ENCODE measurements around the gene ADAMTS4.

Gene ADAMTS4

DNA sequence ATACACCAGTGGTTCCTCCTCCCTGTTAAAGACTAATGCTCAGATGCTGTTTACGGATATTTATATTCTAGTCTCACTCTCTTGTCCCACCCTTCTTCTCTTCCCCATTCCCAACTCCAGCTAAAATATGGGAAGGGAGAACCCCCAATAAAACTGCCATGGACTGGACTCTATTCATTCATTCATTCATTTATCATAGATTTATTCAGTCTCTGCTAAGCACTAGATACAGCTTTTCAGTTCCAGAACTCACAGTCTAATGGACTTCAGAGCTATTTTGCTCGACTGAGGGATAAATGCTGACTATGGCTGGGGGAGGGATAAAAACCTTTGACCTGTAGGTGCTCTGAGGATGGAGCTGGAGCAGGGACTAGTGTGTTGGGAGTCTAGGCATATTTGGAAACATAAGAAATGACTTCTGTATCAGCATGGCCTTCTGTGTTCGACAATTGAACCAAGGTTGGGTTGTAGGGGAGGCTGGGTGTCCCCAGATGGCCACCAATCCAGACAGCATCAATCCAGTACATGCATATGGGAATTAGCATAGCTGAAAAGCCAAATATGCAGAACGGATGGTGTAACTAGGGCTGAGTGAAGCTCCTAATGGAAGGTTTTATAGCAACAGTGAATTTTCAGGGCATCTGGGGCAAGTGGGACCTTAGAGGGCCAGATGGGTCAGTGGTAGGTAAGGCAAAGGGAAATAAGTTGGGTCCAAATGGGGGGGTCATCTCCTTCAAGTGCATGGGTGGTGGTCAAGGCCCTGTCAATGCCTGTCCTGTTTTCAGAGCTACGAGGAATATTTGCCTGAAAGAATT is 20.4 kb upstream of the ADAMTS4 start:
- no peak for DNase-seq (ENCODE audit: low spot score)

DNA sequence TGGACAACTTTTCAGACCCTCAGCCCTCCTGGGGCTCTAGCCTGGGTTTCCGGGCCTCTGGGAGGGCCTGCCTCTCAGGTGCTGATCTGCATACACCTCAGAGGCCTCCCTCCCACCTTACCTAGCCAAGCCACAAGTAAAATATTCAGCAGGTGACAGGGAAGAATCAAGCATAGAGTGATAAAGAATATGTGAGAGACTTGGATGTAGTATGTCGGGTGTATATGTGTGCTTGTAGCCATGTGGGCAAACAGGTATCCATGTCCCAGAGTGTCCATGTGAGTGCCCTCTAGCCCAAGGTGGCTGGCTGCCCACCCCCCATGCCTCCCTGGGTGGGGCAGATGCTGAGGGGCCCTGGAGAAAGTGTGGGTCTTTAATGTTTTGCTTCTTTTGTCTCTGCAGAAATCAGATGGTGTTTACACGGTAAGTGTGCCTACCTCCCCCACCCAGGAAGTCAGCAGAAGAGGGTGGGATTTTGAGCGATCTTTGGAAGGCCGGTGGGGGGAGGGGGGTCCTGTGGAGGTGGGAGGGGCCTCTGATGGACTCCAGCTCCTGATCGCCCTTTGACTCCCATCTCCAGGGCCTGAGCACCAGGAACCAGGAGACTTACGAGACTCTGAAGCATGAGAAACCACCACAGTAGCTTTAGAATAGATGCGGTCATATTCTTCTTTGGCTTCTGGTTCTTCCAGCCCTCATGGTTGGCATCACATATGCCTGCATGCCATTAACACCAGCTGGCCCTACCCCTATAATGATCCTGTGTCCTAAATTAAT is 19.6 kb upstream of the ADAMTS4 start:
- no peak for DNase-seq (ENCODE audit: low spot score)

DNA sequence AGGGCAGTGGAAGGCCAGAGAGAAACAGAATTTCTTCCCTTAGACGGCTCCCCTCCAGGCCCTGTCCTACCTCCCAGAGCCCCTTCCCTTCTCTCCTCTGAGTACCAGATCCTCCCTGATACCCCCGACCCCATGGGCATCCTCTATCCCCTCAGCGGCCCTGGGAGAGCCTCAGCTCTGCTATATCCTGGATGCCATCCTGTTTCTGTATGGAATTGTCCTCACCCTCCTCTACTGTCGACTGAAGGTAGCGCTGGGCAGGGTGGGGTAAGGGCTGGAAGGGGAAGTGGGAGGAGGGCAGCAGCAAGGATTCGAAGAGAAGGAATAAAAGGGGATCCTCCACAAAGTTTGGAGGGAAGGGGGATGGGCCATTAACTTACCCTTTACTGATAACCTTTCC is 19.0 kb upstream of the ADAMTS4 start:
- DNase-seq (ENCODE audit: low spot score): no peak

DNA sequence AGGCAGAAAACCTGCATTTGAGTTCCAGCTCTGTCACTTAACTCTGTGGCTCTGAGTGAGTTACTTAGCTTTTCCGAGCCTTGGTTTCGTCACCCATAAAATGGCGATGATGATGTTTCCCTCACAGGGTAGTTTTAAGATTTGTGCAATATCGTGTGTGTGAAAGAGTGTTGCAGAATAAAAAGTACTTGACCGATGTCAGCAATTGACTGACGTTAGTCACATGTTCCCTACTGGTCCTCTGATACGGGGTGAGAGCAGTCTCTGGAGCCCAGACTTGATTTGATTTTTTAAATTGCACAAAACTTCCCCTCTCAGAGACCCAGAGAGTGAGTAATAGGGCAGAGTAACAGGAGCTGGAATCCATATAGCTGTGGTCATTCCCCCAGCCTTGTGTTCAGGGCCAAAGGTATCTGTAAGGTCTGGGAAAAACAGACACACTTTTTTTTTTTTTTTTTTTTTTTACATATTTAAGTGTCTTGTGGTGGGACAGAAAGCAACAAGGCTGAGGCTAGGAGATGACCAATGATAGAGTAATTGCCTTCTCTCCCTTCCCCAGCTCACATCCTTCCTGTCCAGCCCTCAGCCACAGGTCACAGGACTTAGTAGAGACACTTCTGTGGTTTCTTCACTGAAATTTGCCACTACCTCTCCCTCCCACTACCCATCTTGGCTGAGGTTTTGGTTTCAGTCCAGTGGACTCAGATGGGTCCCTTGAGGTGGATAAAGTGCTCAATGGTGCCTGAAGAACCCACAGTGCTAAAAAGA is 18.3 kb upstream of the ADAMTS4 start:
- DNase-seq (ENCODE audit: low spot score): no peak

DNA sequence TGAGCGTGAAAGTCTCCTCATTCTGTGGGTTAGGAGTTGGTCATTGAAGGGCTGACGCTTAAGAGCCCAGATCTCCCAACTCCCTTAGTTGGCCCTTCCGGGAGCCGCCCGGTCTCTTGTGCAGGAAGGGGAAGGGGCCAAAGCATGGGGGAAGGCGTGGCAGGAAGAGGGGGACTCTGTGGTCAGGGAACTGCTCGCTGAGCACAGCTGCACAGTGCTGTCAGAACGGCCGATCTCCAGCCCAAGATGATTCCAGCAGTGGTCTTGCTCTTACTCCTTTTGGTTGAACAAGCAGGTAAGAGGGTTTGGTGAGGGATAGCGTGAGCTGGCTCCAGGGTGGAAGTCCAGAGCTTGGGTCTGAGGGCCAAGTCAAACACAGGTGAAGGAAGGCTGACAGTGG is 16.2 kb upstream of the ADAMTS4 start, which contains the start of gene FCER1G:
Gene FCER1G (plus strand): TSS at position 220 of the 400 bp plus-strand sequence. CDS start 27 bp downstream, at position 247.
- DNase-seq (ENCODE audit: low spot score): no peak

DNA sequence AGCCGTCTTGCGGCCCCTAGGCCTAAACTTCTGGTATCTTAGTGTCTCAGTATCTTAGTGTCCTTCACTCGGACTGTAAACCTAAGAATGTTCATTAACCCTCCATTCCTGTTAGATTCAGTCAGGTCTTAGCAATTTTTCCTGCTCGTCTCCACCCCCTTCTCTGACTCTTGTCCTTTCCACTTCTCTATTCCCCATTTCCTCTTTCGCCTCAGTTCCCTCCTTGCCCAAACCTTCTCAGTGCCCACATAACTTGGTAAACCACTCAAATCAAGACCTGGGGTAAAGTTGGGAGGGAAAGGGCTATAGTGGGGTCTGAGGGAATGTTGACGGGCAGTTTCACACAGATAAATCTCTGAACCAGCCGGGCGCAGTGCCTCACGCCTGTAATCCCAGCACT is 15.5 kb upstream of the ADAMTS4 start:
- no peak for DNase-seq (ENCODE audit: low spot score)

DNA sequence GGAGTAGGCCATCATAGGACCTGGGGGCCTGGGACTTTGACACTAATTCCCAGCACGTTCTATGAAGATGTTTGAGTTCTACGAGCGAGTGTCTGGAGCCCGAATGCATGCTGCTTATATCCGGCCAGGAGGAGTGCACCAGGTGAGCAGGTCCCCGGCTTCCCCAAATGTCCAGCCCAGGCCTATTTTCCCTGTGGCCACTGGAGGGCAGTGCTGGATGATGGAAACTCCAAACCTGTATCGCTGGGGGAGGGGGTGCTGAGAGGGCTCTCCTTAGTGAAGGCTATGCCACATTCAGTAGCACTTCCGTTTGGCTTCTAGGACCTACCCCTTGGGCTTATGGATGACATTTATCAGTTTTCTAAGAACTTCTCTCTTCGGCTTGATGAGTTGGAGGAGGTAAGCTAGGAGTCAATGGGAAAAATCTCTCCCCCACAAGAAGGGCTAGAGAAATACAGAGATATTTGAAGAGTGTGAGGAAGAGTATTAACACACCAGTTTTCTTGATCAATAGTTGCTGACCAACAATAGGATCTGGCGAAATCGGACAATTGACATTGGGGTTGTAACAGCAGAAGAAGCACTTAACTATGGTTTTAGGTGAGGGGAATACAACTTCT is 11.0 kb upstream of the ADAMTS4 start:
- DNase-seq (ENCODE audit: low spot score): peak; percentile 67

DNA sequence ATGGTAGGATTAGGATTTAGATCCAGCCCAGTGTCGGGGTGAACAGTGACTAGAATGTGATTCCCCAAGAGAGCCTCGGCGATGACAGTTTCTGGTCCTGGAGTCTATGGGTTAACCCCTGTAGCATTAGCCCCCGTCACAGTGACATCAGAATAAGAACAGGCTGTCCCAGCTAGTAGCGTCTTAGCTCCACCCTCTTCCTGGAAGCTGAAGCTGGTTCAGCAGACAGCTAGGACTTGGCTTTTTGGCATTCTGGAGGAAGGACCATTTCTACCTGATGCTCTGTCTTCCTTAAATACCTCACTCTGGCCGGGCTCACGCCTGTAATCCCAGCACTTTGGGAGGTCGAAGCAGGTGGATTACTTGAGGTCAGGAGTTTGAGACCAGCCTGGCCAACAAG is 8.3 kb upstream of the ADAMTS4 start:
- DNase-seq (ENCODE audit: low spot score): no peak

DNA sequence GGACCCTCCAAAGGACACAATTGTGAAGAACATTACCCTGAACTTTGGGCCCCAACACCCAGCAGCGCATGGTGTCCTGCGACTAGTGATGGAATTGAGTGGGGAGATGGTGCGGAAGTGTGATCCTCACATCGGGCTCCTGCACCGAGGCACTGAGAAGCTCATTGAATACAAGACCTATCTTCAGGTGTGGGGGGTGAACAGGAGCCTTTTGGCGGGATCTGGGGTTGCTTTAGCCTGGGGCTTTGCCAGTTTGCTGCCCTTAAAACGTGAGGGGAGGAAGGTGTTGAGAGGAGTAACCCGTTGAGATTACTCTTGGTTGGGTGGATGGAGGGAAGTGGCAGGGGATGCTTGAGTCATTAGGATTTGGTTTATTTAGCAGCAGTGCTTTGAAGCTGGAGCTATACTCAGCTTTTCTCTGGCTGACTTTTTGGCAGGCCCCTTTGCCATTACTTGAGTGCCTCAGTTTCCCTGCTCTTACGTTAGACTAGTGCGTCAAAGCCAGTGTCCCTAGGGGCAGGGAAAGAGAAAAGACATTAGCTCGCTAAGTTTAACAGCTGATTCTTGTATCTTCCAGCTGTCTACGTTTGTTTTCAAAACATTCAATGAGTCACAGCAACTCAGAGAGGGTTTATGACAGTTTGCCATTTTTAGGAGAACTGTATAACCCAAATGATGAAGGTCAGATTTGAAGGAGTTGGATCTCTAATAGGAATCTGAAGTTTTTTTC is 7.7 kb upstream of the ADAMTS4 start:
- DNase-seq (ENCODE audit: low spot score): no peak

DNA sequence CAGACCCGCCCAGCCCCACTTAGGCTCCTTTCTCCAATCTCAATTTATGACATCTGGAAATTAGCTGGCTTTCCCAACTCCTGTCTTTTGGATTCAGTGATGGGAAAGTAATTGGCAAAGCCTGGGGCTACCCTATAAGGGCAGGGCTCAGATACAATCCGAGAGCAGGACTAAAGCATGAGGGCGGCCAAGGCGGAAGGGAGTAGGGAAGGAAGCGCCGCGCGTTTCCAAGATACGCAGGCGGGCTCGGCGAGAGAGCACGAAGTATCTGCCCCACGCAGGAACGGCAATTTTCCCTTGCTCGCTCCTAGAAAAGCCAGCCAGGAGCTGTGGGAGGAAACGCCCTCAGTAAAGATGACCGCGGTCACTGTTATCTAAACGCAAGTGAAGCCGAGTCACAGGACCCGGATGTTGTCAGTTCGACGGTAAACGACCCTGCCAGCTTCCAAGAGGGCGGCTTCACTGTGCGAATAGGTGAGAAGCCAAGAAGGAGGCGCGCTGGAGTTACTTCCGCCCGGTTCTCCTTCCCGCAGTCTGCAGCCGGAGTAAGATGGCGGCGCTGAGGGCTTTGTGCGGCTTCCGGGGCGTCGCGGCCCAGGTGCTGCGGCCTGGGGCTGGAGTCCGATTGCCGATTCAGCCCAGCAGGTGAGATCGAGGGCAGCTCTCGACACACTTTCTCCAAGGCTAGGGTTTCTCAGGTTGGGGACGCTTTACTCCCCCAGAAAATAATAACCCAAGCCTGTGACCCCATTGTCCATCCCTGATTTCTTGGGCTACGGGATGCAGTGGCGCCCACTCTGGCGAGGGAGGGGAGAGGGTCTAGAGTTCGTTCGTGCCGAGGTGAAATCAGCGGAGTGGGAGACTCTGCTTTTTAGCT is 3.2 kb upstream of the ADAMTS4 start, which contains the start of gene NDUFS2:
Gene NDUFS2 (plus strand): TSS at position 532 of the 877 bp plus-strand sequence. CDS start 19 bp downstream, at position 551.
- DNase-seq (ENCODE audit: low spot score): peak; percentile 99

DNA sequence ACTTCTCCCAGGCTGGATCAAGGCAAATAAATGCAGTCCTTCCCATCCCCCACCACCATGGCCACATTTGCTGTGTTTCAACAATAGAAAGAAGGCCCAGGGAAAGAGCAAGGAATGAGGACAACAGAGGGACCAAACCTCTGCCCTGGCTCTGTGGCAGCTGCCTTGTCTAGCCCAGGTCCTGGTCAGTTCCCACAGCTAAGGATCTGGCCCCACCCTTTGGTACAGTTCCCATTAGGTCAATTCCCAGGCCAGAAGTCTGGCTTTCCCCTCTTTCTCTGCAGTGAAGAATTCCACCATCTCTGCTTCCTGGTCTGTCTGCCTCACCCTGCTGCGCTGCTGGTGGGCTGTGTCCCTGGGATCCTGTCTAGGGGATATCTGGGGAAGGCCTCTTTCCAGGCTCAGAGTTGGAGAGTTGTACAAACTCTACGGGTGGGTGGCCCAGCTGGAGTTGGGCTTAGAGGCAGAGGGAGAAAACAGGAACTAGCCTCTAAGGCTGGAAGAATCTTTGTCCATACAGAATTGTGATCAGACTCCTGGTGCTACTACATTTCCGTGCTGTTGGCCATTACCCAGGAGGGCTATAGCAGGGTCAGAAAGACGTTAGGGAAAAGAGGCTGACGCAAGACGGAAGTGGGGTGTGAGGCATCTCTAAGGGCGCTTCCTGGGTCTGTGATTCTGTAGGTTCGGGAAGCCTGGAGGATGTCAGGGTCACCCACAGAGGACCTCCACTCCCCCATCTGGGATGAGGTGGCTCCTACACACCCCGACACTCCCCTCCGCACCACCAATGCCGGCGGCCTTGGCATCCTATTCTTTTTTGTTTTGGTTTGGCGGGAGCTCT is 2.4 kb upstream of the ADAMTS4 start:
- no peak for DNase-seq (ENCODE audit: low spot score)

DNA sequence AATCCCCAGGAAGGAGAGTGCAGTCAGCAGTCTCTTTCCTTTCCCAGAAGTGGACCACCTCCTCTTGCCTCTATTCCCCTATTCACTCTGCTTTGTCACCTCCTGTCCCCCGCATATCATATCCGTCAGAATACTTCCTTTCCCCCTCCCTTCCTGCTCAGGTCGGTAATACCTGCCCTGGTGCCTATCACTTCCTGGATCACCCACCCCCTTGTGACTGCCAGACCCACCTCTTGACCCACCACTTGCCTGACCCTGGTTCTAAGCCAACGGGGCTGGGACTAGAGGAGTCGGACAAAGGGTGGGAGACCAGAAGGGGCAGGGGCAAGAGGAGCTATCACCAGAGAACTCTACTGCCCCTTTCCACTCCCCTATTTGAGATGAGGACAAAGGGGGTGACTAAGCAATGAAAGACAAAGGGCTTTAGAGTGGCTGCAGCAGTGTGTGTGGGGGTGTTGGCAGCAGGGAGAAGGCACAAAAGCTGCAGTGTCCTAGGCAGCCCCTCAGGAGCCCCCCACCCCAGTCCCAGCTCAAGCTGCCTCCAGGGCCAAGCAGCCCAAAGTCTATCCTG is 1.7 kb upstream of the ADAMTS4 start:
- no peak for DNase-seq (ENCODE audit: low spot score)

DNA sequence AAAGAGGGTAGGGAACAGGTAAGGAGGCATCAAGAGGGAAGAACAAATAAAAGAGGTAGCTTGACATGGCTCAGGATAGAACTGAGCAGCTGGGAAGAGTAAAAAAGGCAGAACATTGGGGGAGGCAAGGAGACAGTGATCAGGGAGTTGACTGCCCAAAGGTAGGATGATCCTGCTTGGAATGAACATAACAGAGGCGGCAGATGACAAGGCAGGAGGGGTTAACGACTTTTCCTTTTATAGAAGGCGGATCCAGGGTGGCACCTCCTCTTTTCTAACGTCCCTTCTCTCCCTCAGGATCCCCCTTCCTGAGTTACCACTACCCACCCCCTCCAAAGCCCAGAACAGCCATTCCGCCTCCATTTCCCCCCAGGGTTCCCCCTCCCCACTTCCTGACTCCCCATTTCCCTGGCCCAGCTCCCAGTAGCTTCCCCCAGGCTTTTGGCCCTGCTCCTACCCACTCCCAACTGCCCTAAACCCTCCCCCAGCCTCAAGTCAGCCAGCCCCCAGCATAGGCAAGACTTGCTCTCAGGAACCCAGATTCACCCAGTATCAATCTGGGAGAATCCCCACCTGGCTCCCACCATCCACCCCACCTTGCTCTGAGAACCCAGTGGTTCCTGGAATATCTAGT is 769 bp upstream of the ADAMTS4 start:
- no peak for DNase-seq (ENCODE audit: low spot score)

DNA sequence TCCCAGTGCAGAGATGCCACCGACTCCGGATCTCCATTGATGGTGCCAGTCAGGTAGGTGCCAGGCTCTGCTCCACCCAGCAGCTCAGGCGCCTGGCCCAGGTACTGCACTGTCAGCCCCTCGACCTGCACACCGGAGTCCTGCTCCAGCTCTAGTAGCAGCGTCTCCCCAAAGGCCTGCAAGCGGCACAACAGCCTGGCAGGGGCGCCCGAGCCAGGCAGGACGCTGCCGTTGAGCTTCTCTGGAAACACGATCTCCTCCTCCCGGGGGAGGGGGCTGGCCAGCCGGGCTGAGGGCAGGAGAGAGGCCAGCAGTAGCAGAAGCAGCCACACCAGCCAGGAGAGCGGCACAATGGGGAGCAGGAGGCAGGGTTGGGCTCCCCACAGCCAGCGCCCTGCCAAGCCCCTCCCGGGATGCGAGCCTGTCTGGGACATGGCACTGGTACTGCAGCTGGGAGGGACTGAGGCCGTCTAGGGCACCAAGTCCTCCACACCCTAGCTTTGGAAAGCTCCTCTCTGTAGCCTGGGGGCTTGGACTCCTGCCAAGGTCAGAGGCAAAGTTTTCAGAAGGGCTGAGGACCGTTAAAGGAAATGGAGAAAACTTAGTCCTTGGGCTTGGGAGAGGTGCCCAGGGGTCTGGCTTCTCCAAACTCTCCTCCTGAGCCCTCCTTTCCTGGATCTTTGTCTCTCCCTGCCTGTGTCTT is 509 bp downstream of the ADAMTS4 start:
- peak; percentile 62 for DNase-seq (ENCODE audit: low spot score)

DNA sequence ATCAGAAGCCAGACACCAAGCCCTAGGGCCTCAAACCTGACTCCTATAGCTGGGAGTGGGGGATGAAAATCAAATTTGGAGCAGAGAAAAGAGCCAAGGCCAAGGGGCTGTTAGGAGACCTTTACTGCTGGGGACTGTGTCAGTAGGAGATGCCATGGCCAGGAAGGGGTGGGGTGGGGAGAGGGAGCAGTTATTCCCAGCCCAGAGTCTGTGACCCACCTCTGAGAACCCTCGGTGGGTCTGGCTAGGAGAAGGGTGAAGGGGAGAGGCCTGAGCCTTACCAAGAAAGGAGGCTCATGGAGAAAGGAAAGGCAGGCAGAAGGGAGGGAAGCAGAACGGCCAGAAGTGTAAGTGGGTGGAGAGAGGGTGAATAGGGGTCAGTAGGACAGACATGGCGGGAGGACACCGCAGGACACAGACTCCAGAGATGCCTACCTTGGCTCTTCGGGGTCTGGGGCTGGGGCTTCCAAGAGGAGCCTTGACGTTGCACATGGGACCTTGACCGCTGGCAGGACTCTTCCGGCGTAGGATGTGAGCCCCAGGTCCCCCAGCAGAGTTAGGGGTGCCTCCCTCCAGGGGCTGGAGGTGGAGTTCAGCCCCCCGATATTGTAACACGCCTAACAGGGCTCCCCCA is 1.2 kb downstream of the ADAMTS4 start:
- no peak for DNase-seq (ENCODE audit: low spot score)

DNA sequence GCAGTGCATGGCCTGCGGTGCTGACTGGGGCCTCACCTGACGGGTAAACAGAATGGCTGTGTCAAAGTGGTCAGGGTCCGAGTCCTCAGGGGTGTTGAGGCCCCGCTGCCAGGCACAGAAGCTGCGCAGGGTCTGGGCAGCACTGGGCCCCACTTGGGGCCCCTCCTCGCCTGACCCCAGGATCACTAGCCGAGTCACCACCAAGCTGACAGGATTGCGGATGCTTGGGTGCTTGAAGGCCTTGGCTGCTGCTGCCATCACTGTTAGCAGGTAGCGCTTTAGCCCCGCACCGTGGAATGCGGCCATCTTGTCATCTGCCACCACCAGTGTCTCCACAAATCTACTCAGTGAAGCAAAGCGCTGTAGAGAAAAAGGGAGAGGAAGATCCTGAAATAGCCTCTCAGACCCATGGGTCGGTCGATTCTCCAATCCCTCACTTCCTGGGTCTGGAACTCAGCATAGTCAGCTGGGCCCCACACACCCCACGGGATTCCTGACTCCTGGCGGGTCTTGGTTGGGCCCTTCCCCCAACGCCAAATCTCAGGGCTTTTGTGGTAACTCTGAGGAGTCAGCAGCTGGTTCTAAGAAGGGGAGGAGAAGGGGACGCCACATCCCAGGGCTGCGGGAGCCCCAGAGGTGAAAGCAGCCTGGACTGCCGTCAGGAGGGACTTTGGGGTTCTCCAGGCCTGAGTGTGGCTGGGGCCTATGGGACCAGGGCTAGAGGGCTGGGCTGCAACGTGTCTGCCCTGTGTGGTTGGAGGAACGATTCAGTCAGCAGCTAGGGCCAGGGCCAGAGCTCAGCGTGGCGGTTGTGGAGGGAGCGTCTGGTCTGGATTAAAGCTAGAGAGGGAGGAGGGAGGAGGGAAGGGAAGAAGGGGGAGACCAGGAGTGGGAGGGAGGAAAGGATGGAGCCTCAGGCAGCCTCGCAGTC is 2.1 kb downstream of the ADAMTS4 start:
- peak; percentile 92 for DNase-seq (ENCODE audit: low spot score)

Measured in SK-N-DZ (cell line).